Astrocyte (in vitro differentiated cells and primary cell): ENCODE data around the gene KDM5B. TPM values are rescaled to one million over a fixed set of nuclear protein-coding genes. Genes with fewer than 3 reads are reported as not detected.

Experiments used
- DNase-seq: peaks from one replicate; pipeline ENCODE4 v3.0.0-alpha.2; 2010; ENCODE audit warnings: low read depth
- FAIRE-seq: peaks from 2 replicates; lab custom pipeline; 2011; peaks lifted over from hg19 to GRCh38; lab: Jason Lieb, UNC
- H2AFZ ChIP-seq: 2 replicates; pipeline ENCODE4 v1.6.0; 2012; ENCODE audit warnings: low read depth, low read length, inconsistent platforms
- H3K27ac ChIP-seq: 2 replicates; pipeline ENCODE4 v1.5.1; 2011; ENCODE audit warnings: low read depth, low read length, inconsistent platforms
- H3K27me3 ChIP-seq: 2 replicates; pipeline ENCODE4 v1.6.0; 2011; ENCODE audit warnings: low read length, inconsistent platforms; ENCODE audit not compliant: insufficient read depth
- H3K36me3 ChIP-seq: 2 replicates; pipeline ENCODE4 v1.5.1; 2011; ENCODE audit warnings: low read length, inconsistent platforms; ENCODE audit not compliant: insufficient read depth
- H3K4me1 ChIP-seq: 2 replicates; pipeline ENCODE4 v1.5.1; 2011; ENCODE audit warnings: low read length, inconsistent platforms; ENCODE audit not compliant: insufficient read depth
- H3K4me2 ChIP-seq: 2 replicates; pipeline ENCODE4 v1.6.0; 2012; ENCODE audit warnings: low read length, inconsistent platforms
- H3K4me3 ChIP-seq: 2 replicates; pipeline ENCODE4 v1.5.1; 2011; ENCODE audit warnings: low read depth, mild to moderate bottlenecking, low read length, inconsistent platforms; ENCODE audit not compliant: insufficient read depth
- H3K79me2 ChIP-seq: 2 replicates; pipeline ENCODE4 v1.6.0; 2012; ENCODE audit warnings: mild to moderate bottlenecking, low read length, inconsistent platforms; ENCODE audit not compliant: insufficient read depth
- H3K9ac ChIP-seq: 2 replicates; pipeline ENCODE4 v1.6.0; 2012; ENCODE audit warnings: mild to moderate bottlenecking, low read length, inconsistent platforms
- H3K9me3 ChIP-seq: 2 replicates; pipeline ENCODE4 v1.5.1; 2012; ENCODE audit warnings: low read depth, mild to moderate bottlenecking, low read length, inconsistent platforms; ENCODE audit not compliant: insufficient read depth
- H4K20me1 ChIP-seq: 2 replicates; pipeline ENCODE4 v1.6.0; 2012; ENCODE audit warnings: low read length, inconsistent platforms; ENCODE audit not compliant: insufficient read depth
- H3K27ac Mint-ChIP-seq: one replicate; pipeline ENCODE4 v1.8.0; 2021; ENCODE audit warnings: mild to moderate bottlenecking, mixed read lengths; ENCODE audit not compliant: unreplicated experiment
- H3K27me3 Mint-ChIP-seq: one replicate; pipeline ENCODE4 v1.8.0; 2021; ENCODE audit warnings: low read depth, mixed read lengths; ENCODE audit not compliant: unreplicated experiment
- H3K36me3 Mint-ChIP-seq: one replicate; pipeline ENCODE4 v1.8.0; 2021; ENCODE audit warnings: low read depth, mixed read lengths; ENCODE audit not compliant: unreplicated experiment
- H3K4me1 Mint-ChIP-seq: one replicate; pipeline ENCODE4 v1.8.0; 2021; ENCODE audit warnings: low read depth, mixed read lengths; ENCODE audit not compliant: unreplicated experiment
- H3K4me3 Mint-ChIP-seq: one replicate; pipeline ENCODE4 v1.8.0; 2021; ENCODE audit warnings: mild to moderate bottlenecking, moderate library complexity, mixed read lengths; ENCODE audit not compliant: unreplicated experiment
- H3K9me3 Mint-ChIP-seq: one replicate; pipeline ENCODE4 v1.8.0; 2021; ENCODE audit warnings: mild to moderate bottlenecking, mixed read lengths; ENCODE audit not compliant: unreplicated experiment
- EZH2 ChIP-seq: IDR thresholded peaks from 2 replicates; pipeline ENCODE4 v1.6.1; 2012; ENCODE audit warnings: mild to moderate bottlenecking, low read length, inconsistent platforms; ENCODE audit not compliant: insufficient read depth
- total RNA-seq: library from RNA; stranded (reverse); gene quantifications from 2 replicates; pipeline ENCODE4 v1.2.1, GENCODE V29; 2021
- TF ChIP-seq, protein P1 (sequence below): IDR thresholded peaks from 2 replicates; pipeline ENCODE4 v1.5.1; 2011; ENCODE audit warnings: low read depth, mild to moderate bottlenecking, inconsistent platforms, low read length, moderate library complexity; ENCODE audit not compliant: insufficient read depth

The KDM5B gene
- total RNA-seq, 1 donor from 2014 or later = 182 TPM

DNA sequence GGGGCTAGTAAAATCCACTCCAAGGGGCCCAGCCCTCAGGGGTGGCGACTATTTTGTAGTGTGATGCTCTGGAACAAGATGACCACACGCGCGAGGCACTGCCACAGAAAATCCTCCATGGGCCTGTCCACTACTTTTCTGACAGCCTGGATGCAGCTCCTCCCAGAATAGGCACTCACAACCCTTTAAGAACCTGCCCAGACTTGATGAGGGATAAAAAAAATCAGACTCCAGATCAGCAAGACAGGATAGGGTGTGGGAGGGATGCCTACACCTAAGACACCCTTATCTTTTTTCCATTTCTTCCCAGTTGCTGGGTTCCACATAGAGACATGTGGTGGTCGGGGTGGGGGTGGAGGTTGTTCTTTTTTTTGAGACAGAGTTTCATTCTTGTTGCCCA is 36.0 kb upstream of the KDM5B start:
- H3K4me1 Mint-ChIP-seq = peaks cover 13% of the 10 kb centered on the region
- H3K4me3 ChIP-seq = no peak overlapping the region
- H3K9ac ChIP-seq = no peak overlapping the region
- no peaks in the 10 kb centered on the region for H3K9me3 ChIP-seq
- H3K4me3 Mint-ChIP-seq = no peak overlapping the region
- TF ChIP-seq EZH2 = no peak
- TF ChIP-seq, protein P1, sequence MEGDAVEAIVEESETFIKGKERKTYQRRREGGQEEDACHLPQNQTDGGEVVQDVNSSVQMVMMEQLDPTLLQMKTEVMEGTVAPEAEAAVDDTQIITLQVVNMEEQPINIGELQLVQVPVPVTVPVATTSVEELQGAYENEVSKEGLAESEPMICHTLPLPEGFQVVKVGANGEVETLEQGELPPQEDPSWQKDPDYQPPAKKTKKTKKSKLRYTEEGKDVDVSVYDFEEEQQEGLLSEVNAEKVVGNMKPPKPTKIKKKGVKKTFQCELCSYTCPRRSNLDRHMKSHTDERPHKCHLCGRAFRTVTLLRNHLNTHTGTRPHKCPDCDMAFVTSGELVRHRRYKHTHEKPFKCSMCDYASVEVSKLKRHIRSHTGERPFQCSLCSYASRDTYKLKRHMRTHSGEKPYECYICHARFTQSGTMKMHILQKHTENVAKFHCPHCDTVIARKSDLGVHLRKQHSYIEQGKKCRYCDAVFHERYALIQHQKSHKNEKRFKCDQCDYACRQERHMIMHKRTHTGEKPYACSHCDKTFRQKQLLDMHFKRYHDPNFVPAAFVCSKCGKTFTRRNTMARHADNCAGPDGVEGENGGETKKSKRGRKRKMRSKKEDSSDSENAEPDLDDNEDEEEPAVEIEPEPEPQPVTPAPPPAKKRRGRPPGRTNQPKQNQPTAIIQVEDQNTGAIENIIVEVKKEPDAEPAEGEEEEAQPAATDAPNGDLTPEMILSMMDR = no peak
- FAIRE-seq (no peak), DNase-seq (no peak)
- H3K4me2 ChIP-seq = no peak overlapping the region
- H3K4me1 ChIP-seq = no peaks in the 10 kb centered on the region
- peaks cover 16% of the 10 kb centered on the region for H3K27me3 Mint-ChIP-seq
- no peak overlapping the region for H3K27ac Mint-ChIP-seq
- H3K36me3 Mint-ChIP-seq = no peaks in the 10 kb centered on the region
- peaks cover 2% of the 10 kb centered on the region for H3K27me3 ChIP-seq
- no peak overlapping the region for H3K27ac ChIP-seq
- no peaks in the 10 kb centered on the region for H3K9me3 Mint-ChIP-seq
- no peaks in the 10 kb centered on the region for H3K36me3 ChIP-seq
- H4K20me1 ChIP-seq = no peaks in the 10 kb centered on the region
- no peaks in the 10 kb centered on the region for H3K79me2 ChIP-seq
- no peak overlapping the region for H2AFZ ChIP-seq

DNA sequence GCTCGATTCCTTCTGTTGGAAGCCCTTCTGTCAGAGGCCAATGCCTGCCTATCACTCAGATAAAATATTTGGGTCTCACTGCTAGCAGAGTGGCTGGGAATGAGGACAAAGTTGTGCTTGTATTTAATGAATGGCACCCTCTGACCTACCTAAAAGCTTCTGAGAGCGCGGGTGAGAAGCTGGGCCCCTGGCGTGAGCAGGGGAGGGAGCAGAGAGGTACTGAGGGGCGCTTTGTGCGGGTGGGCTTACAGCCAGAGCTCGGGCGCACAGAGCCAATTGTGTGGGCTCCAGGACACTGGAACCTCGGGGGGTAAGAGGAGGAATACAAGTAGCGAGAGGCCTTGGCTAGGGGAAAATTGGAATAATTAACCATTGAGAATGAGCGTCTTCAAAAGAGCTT is 34.9 kb upstream of the KDM5B start:
- Histone ChIP-seq H3K27ac (no peak overlapping the region), H2AFZ (no peak overlapping the region), H3K27me3 (peaks cover 2% of the 10 kb centered on the region), H3K79me2 (no peaks in the 10 kb centered on the region), H3K36me3 (no peaks in the 10 kb centered on the region), H3K4me2 (no peak overlapping the region), H3K4me3 (no peak overlapping the region), H3K4me1 (no peaks in the 10 kb centered on the region), H3K9me3 (no peaks in the 10 kb centered on the region), H4K20me1 (no peaks in the 10 kb centered on the region), H3K9ac (no peak overlapping the region)
- FAIRE-seq (no peak), DNase-seq (no peak)
- no peaks in the 10 kb centered on the region for H3K36me3 Mint-ChIP-seq
- no peak overlapping the region for H3K27ac Mint-ChIP-seq
- no peak overlapping the region for H3K4me3 Mint-ChIP-seq
- no peak for TF ChIP-seq EZH2
- TF ChIP-seq, protein P1 = no peak
- H3K4me1 Mint-ChIP-seq = peaks cover 10% of the 10 kb centered on the region
- H3K9me3 Mint-ChIP-seq = no peaks in the 10 kb centered on the region
- H3K27me3 Mint-ChIP-seq = peaks cover 18% of the 10 kb centered on the region

DNA sequence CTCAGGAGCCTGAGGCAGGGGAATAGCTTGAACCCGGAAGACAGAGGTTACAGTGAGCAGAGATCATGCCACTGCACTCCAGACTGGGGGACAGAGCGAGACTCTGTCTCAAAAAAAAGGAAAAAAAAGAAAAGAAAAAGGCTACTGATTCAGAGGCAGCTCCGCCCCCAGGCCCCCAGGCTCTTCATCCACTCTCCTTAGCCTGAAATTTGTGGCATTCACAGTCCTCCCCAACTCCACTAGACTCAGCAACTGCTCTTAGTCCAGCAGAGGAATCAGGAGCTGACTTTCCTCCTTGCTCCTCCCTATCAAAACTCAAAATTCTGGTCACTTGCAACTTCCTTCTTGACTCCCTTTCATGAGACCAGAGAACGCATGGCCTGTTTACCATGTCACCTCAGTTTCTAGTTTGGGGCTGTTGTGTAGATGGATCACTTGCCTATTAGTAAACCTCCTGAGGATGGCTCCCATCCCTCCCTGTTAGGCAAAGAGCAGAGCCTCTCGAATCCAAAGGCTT is 29.6 kb upstream of the KDM5B start:
- no peaks in the 10 kb centered on the region for H3K36me3 Mint-ChIP-seq
- Histone ChIP-seq H3K9me3 (no peaks in the 10 kb centered on the region), H3K9ac (no peak overlapping the region), H3K27ac (no peak overlapping the region), H3K4me2 (no peak overlapping the region), H4K20me1 (no peaks in the 10 kb centered on the region), H3K4me3 (no peak overlapping the region), H3K27me3 (peaks cover 14% of the 10 kb centered on the region), H3K36me3 (no peaks in the 10 kb centered on the region), H2AFZ (no peak overlapping the region), H3K79me2 (no peaks in the 10 kb centered on the region), H3K4me1 (no peaks in the 10 kb centered on the region)
- no peaks in the 10 kb centered on the region for H3K9me3 Mint-ChIP-seq
- FAIRE-seq = no peak
- DNase-seq = no peak
- TF ChIP-seq, protein P1 = no peak
- TF ChIP-seq EZH2 = no peak
- peaks cover 22% of the 10 kb centered on the region for H3K27me3 Mint-ChIP-seq
- no peak overlapping the region for H3K4me3 Mint-ChIP-seq
- H3K27ac Mint-ChIP-seq = no peak overlapping the region
- H3K4me1 Mint-ChIP-seq = peaks cover 2% of the 10 kb centered on the region
